Right lung (tissue), 5 donors: ENCODE data around the gene FOS. TPM values are rescaled to one million over a fixed set of nuclear protein-coding genes. Genes with fewer than 3 reads are reported as not detected.
"Not testable (repeated sequence)": the region's sequence is repeated elsewhere in the genome, so short reads cannot be mapped to it uniquely, and the experiment has no call there.

Source experiments
- DNase-seq, 2 donors: peaks; one replicate each; pipeline ENCODE4 v3.0.0-alpha.2; 2013
- polyA plus RNA-seq, 5 donors: library from polyadenylated mRNA; unstranded; fragments of 120-200 nt; gene quantifications; one replicate each; pipeline versions ENCODE4 v1.2.1 to v1.2.3, GENCODE V29; 2013; ENCODE audit warnings: inconsistent platforms in 1 of 5, low replicate concordance in 1 of 5; ENCODE audit not compliant: insufficient read length in 5 of 5, insufficient read depth in 1 of 5

The FOS gene
- polyA plus RNA-seq, 5 donors: 142 to 1,318 (median 956) TPM

GRCh38 chr14:75289840-75290388 is 11.3 kb downstream of the FOS start:
- no peak for DNase-seq

GRCh38 chr14:75290851-75291250 is 12.2 kb downstream of the FOS start:
- DNase-seq: no peak

GRCh38 chr14:75291331-75291730 is 12.7 kb downstream of the FOS start:
- DNase-seq: no peak

- DNase-seq: no peak
Measured at GRCh38 chr14:75292101-75292563, 13.5 kb downstream of the FOS start.

- DNase-seq: no peak
Measured at GRCh38 chr14:75292886-75293285, 14.3 kb downstream of the FOS start.

GRCh38 chr14:75293920-75294648 is 15.5 kb downstream of the FOS start:
- peak; percentile 99 for DNase-seq

- no peak for DNase-seq
Measured at GRCh38 chr14:75294649-75295033, 16.0 kb downstream of the FOS start.

GRCh38 chr14:75295061-75295461 is 16.4 kb downstream of the FOS start:
- DNase-seq: no peak

- DNase-seq: peak; percentile 82 to 88
Measured at GRCh38 chr14:75295491-75296345, 17.1 kb downstream of the FOS start.

- no peak for DNase-seq
Measured at GRCh38 chr14:75297411-75298040, 18.9 kb downstream of the FOS start.

- no peak for DNase-seq
Measured at GRCh38 chr14:75298187-75298965, 19.7 kb downstream of the FOS start.

- DNase-seq: peak in 1 of 2 donors; percentile 82
Measured at GRCh38 chr14:75299059-75299458, 20.4 kb downstream of the FOS start.

GRCh38 chr14:75299576-75299975 is 20.9 kb downstream of the FOS start:
- no peak for DNase-seq

GRCh38 chr14:75301666-75302325 is 23.2 kb downstream of the FOS start:
- no peak for DNase-seq

- DNase-seq: no peak
Measured at GRCh38 chr14:75303381-75303789, 24.8 kb downstream of the FOS start.

GRCh38 chr14:75306410-75306809 is 27.8 kb downstream of the FOS start:
- not testable (repeated sequence) for DNase-seq

- DNase-seq: no peak
Measured at GRCh38 chr14:75306927-75307699, 28.5 kb downstream of the FOS start.

- DNase-seq: peak; percentile 73 to 84
Measured at GRCh38 chr14:75307700-75308379, 29.2 kb downstream of the FOS start.

GRCh38 chr14:75308991-75309390 is 30.4 kb downstream of the FOS start:
- DNase-seq: not testable (repeated sequence)
